HFF-Myc (cell line): Measurements from ENCODE around the gene STX7.

Experiments
- DNase-seq: peaks from one replicate; pipeline ENCODE4 v3.0.0-alpha.2; 2011; ENCODE audit warnings: low read depth; ENCODE audit errors: extremely low read depth
- H3K4me3 ChIP-seq: replicated peaks from 2 replicates; pipeline ENCODE4 v1.5.1; 2011; ENCODE audit warnings: low read depth, mild to moderate bottlenecking, control low read depth, low read length
- TF ChIP-seq, protein P1 (sequence below): IDR thresholded peaks from 2 replicates; pipeline ENCODE4 v1.5.1; 2012; ENCODE audit warnings: mild to moderate bottlenecking, low read depth, low read length, control low read depth; ENCODE audit errors: missing control alignments

The STX7 gene

DNA sequence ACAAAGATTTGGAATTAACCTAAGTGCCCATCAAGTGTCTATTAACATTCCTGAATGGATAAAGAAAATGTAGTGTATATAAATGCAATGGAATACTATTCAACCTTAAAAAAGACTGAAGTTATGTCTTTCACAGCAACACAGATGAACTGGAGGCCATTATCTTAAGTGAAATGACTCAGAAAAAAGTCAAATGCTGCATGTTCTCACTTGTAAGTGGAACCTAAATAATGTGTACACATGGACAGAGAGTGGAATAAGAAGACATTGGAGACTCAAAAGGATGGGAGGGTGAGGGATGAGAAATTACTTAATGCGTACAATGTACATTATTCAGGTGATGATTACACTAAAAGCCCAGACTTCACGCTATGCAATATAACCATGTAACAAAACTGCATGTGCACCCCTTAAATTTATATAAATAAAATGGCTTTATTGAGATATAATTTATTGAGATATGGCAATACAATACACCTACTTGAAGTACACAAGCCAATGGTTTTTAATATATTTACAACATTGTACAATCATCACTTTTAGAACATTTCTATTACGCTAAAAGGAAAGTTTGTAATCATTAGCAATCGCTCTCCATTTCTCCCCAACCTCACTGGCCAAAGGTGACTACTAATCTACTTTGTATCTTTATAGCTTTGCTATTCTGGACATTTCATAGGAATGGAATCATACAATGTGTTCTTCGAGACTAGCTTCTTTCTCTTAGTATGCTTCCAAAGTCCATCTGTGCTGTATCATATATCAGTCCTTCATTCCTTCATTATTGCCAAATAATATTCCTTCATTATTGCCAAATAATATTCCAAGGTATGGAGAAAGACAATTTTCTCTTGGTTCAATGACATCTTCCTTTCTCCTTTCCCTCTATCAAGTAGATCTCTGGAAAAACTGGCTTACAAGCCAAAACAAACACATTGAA is 5.8 kb downstream of the STX7 start:
- TF ChIP-seq, protein P1, sequence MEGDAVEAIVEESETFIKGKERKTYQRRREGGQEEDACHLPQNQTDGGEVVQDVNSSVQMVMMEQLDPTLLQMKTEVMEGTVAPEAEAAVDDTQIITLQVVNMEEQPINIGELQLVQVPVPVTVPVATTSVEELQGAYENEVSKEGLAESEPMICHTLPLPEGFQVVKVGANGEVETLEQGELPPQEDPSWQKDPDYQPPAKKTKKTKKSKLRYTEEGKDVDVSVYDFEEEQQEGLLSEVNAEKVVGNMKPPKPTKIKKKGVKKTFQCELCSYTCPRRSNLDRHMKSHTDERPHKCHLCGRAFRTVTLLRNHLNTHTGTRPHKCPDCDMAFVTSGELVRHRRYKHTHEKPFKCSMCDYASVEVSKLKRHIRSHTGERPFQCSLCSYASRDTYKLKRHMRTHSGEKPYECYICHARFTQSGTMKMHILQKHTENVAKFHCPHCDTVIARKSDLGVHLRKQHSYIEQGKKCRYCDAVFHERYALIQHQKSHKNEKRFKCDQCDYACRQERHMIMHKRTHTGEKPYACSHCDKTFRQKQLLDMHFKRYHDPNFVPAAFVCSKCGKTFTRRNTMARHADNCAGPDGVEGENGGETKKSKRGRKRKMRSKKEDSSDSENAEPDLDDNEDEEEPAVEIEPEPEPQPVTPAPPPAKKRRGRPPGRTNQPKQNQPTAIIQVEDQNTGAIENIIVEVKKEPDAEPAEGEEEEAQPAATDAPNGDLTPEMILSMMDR = no peak
- no peak for DNase-seq
- no peak overlapping the region for H3K4me3 ChIP-seq

DNA sequence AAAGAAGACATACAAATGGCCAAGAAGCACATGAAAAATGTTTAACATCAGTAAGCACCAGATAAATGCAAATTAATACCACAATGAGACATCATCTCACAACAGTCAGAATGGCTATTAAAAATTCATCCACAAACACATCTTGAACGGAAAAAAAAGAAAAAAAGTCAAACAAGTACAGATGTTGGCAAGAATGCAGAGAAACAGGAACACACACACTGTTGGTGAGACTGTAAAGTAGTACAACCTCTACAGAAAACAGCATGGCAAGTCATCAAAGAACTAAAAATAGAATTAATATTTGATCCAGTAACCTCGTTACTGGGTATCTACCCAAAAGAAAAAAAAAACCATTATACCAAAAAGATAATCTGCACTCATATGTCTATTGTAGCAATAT is 6.5 kb downstream of the STX7 start:
- DNase-seq = no peak
- no peak overlapping the region for H3K4me3 ChIP-seq
- TF ChIP-seq, protein P1 = no peak

DNA sequence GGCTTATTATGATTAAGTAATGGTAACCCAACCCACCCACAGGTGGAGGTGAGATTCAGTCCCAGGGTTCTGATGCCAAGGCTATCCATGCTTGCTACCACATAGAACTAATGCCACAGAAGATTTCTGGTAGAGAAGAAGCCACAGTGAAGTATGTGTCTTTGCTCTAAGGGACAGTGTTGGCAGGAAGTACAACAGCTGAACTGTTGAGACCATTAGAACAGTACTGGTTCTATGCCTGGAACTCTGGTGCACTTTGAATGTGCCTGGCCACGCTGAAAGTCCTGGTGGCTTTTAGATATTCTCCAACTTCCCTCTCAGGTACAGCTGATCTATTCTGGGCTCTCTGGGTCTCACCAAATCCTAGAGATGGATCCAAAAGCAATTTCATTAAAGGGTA is 7.8 kb downstream of the STX7 start:
- DNase-seq = no peak
- TF ChIP-seq, protein P1 = no peak
- H3K4me3 ChIP-seq = no peak overlapping the region

- TF ChIP-seq, protein P1 = no peak
- H3K4me3 ChIP-seq = no peak overlapping the region
- DNase-seq = no peak
Observed at GRCh38 chr6:132504757-132505156, 8.2 kb downstream of the STX7 start.

DNA sequence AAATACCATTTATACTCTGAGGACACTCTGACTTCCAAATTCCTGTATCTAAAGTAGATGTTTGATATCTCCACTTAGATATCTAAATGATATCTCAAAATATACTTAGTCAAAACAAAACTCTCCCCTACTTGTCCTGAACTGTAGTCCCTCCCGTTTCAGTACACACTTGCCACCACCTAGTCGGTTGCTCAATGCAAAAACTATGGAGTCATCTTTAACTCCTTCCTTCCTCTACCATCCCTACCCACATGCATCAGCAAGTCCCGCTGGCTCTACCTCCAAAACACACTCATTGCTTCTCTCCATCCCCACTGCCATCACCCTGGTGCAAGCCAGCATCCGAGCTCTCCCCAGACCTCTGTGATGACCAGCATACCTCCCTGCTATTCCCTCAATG is 13.2 kb downstream of the STX7 start:
- TF ChIP-seq, protein P1 = no peak
- DNase-seq = no peak
- H3K4me3 ChIP-seq = no peak overlapping the region

- H3K4me3 ChIP-seq = no peak overlapping the region
- no peak for DNase-seq
- TF ChIP-seq, protein P1 = no peak
Observed at GRCh38 chr6:132498638-132499037, 14.3 kb downstream of the STX7 start.
